SK-MEL-5 (cell line): Measurements from ENCODE around the gene CACNA1C. TPM values are rescaled to one million over a fixed set of nuclear protein-coding genes. Genes with fewer than 3 reads are reported as not detected.

ENCODE experiments used
- DNase-seq: peaks from one replicate; pipeline ENCODE4 v3.0.0-alpha.2; 2016; ENCODE audit warnings: low read depth, low spot score
- in situ Hi-C: cut with HindIII; loops from 2 replicates; pipeline ENCODE4 v1.10.0; 2016; ENCODE audit warnings: low sequenced_read_pairs, high pct_unique_total_duplicates, low pct_unique_long_range_greater_than_20kb
- total RNA-seq: library from RNA; depleted of rRNA; stranded (reverse); fragments of >200 nt; shearing (Covaris generic); gene quantifications from 2 replicates; pipeline ENCODE4 v1.2.3, GENCODE V29; 2014

Gene CACNA1C
- total RNA-seq, 1 experiment from 2014 or later, result 0.05 TPM

DNA sequence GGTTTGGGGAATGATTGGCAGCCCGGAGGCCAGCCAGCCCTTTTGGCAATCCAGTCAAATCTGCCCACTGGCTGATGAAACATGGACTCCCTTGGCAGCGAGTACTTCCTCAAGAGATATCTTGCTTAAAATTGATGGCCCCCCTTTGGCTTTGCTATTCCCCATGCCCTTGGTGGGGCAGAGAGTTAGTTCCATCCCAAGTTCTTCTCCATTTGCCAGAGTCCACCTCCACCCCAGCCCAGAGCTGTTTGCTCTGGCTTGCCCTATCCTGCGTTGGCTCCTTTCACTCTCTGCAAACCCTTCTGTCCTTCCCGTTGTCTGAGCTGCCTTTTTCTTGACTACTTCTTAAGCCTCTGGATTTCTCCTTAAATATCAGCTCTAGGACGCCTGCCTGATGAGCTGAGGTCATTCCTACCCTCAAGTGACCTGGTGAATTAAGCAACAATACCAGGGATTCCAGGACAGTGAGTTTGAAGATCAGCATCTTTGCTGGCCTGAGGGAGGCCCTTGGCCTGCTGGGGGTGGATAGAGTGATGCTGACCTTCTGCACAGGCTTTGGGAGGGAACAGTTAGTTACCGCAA is 212.0 kb downstream of the CACNA1C start:
- in situ Hi-C loops, result no loop called here
- DNase-seq, result no peak

DNA sequence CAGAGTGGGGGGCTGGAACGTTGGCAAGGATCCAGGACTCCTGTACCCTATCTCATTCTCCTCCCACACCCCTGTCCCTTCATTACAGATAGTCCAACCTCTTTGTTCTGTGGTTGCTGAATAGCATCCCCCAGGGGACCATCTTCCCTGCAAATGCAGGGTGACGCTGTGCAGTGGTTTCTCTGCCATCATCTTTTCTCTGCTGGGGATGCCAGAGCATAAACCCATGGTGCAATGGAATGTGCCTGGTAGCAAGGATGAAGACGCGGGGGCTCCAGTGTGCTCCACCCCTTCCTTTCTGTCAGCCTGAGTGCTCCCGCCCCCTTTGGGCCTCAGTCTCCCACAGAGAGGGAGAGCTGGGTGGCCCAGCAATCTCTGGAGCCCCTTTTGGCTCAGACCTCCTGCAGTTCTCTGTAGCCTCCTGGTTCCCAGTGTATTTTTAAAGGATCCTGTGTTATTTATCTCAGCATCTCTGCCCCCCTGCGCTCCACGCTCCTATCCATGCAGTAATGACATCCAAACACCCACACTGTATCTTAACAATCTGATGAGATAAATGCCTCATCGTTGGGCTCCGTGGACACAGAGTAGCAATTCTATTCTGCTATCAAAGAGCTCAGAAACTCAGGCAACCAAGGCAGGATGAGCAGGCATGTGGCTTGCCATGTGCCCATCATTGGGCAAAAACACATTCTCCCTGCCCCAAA is 212.8 kb downstream of the CACNA1C start:
- no peak for DNase-seq
- in situ Hi-C loops, result no loop called here

GRCh38 chr12:2266666-2267620 is 214.2 kb downstream of the CACNA1C start:
- in situ Hi-C loops, result no loop called here
- DNase-seq, result no peak

- in situ Hi-C loops, result no loop called here
- DNase-seq, result no peak
Measured at GRCh38 chr12:2267703-2268470, 215.1 kb downstream of the CACNA1C start.

- DNase-seq, result no peak
- in situ Hi-C loops, result no loop called here
Measured at GRCh38 chr12:2268471-2269286, 215.9 kb downstream of the CACNA1C start.

DNA sequence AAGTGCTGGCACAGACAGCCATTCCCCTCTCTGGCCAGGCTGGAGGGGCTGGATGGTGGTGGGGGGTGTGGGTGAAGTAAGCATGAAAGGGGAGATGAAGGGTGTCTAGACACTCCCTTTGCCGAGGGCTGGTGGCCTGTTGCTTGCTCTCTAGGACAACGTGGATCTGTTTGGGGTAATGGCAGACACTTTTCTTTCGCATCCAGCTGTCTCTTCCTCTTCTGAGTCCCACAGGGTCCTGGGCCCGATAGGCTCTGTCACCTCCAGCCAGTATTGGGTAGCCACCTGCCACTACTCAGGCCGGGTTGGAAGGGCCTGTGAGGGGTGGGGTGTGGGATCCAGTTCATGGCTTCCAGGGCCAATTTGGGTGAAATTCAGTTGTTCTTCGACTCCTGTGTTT is 218.1 kb downstream of the CACNA1C start:
- in situ Hi-C loops, result no loop called here
- DNase-seq, result no peak

DNA sequence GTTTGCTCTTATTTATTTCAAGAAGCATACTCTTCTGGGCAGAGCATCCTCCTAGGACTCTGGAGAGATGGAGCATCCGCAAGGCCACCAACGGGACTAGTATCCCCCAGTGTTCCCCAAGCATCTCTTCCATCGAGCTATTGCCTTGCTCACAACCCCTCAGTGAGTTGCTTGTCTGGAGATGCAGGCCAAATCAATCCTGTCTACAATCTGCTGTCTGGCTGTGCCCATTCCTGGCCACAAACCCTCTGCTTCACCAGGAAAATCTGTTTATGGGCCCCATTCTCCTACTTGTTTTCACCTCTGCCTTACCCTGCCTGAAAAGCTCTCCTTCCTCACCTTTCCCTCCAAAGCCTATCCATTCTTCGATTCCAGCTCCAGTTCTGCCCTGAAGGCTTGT is 219.2 kb downstream of the CACNA1C start:
- DNase-seq, result no peak
- in situ Hi-C loops, result no loop called here

GRCh38 chr12:2273288-2273687 is 220.5 kb downstream of the CACNA1C start:
- DNase-seq, result no peak
- in situ Hi-C loops, result no loop called here

GRCh38 chr12:2273751-2274150 is 221.0 kb downstream of the CACNA1C start:
- in situ Hi-C loops, result no loop called here
- no peak for DNase-seq

DNA sequence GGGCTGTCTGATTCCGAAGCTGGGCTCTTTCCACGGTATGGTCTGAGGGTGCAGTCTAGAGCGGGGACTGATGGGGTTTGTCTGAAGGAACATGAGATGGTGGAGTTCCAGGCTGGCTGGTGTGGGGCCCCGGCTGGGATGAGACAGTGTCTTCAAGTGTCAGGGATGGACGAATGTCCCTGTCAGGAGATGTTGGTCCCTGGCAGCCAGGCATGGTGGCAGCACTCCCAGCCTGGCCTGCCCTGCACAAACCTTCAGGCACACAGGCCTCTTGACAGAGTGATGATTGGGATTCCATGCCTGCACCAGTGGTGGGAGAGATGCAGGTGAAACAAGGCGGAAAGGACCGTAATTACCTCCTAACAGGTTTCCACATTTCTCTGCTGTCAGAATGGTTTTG is 221.9 kb downstream of the CACNA1C start:
- DNase-seq, result no peak
- in situ Hi-C loops, result no loop called here

DNA sequence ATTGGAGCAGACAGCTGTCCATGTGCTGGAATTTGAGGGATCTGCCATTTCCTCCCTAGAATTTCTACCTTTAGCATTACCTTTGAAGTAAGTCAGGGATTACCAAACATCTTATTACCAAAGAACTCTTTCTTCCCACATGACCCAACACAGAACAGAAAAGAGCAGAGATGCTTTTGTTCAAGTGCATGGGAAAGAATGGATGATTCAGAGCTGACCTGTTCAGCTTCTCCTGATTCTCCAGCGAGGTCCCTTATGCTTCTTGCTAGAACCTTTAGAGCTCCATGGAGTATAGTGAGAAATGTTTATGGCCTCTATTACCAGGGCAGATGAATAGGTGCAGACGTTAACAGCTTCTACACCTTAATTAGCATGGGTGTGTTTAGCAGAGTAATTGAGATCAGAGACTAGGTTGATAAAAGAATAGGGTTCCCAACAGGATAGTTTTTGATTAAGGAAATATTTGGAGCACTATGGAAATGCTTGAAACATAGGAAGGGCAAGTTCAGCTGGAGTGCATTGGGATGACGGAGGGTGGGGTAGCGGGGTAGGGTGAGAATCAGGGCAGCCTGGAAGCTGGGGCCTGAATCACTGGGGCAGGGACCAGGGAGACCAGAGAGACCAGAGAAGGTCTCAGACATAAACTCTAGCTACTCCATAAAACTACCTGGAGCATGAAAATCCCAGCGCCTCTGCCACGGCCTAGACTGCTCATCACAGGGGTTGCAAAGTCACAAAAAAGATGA is 223.7 kb downstream of the CACNA1C start:
- in situ Hi-C loops, result no loop called here
- DNase-seq, result no peak

- in situ Hi-C loops, result no loop called here
- DNase-seq, result no peak
Measured at GRCh38 chr12:2277492-2278155, 224.8 kb downstream of the CACNA1C start.

GRCh38 chr12:2281446-2281845 is 228.7 kb downstream of the CACNA1C start:
- in situ Hi-C loops, result no loop called here
- DNase-seq, result no peak

DNA sequence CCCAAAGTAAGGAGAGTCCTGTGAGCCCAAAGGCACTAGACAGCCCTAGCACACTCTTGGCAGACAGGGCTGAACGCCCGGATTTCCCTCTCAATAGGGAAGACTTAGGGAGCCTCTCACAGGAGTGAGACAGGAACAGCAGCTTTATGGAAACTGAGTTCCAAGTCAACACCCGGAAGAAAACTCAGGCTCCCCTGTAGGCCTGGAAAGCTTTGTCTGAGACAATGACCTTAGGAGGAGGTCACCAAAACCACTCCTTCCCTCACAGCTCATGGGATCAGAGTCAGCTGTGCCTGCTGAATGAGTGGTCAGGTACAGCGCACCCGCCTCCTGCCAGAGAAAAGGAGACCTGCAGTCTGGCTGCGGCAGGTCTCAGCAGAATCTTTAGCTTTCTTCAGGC is 229.5 kb downstream of the CACNA1C start:
- DNase-seq, result no peak
- in situ Hi-C loops, result no loop called here

- in situ Hi-C loops, result no loop called here
- DNase-seq, result no peak
Measured at GRCh38 chr12:2283480-2283879, 230.7 kb downstream of the CACNA1C start.

DNA sequence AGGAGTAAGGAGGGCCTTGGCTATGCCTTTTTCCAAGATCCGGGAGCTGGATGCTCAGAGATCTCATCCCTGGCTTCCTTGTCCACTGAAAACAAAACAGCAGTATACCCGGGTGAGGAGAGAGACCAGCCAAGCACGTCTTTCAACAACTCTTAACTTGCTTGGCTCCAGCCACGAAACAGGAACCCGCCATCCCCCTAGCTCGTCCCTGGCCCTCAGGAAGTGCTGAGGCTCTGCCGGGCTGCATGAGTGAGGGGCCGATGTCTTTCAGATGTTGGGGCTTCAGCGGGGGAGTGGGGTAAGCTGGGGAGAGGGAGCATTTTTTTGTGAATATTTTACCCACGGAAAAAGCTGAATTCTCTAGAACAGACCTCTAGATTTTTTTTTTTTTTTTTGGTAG is 231.1 kb downstream of the CACNA1C start:
- no peak for DNase-seq
- in situ Hi-C loops, result no loop called here
